GM18520 (cell line): ENCODE results near the gene CDS1.
"Not testable (repeated sequence)": the region's sequence is repeated elsewhere in the genome, so short reads cannot be mapped to it uniquely, and the experiment has no call there.

Experiments
- ATAC-seq: cut with Tn5 transposase; IDR thresholded peaks from one replicate; pipeline ENCODE4 v1.9.1; 2021; ENCODE audit not compliant: unreplicated experiment

Gene CDS1

GRCh38 chr4:84669201-84669600 lies 86.3 kb downstream of the CDS1 start:
- ATAC-seq, result no peak

GRCh38 chr4:84672177-84672576 lies 89.2 kb downstream of the CDS1 start:
- no peak for ATAC-seq

DNA sequence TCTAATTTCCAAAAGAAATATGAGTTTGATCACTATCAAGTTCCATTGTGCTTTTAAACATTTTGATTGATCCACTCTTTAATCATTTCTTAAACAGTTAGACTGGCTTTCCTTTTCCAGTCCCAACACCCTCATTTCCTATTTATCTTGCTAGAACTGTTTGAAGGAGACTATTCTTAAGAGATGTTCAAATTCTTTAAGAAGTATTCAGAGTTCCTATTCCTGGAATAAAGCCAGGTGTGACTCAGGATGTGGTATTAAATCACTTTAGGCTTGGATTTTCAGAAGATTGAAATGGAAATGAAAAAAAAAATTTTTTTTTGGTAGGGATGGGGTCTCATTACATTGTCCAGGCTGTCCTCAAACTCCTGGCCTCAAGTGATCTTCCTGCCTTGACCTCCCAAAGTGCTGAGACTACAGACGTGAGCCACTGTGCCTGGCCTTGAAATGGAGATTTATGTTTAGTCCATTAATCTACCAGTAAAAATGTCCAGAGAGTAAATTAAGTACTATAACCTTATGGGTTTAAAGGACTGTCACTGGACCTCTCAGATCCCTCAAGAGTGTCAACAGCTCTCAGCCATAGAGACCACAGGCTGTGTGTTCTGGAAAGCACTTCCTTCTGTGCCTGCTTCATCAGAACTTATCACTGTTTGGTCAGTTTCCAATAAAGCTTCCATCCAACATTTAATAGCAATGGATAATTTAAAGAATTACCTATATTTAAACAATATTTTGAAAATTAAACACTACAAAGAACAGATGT lies 90.7 kb downstream of the CDS1 start:
- ATAC-seq, result no peak

DNA sequence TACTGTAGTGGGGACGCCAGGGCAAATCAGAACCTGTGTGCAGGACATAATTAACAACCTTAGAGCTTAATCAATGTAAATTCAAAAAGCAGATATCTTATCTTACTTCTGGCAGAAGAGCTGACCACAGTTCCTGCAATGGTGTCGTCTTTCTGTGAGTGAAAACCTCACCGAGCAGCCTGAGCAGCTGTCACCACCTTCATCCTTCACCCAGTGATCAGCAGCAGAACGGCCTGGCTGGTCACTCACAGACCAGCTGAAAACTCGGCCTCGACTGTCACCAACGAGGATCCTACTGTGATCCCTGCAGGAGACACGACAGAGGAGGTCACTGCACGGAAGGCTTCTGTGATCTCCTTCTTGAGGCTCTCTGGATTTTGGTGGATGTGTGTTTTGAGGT lies 94.2 kb downstream of the CDS1 start:
- no peak for ATAC-seq

GRCh38 chr4:84677995-84678394 lies 95.1 kb downstream of the CDS1 start:
- ATAC-seq, result no peak

GRCh38 chr4:84678976-84679744 lies 96.2 kb downstream of the CDS1 start:
- no peak for ATAC-seq

- no peak for ATAC-seq
These were observed 98.0 kb downstream of the CDS1 start for GRCh38 chr4:84680956-84681355.

DNA sequence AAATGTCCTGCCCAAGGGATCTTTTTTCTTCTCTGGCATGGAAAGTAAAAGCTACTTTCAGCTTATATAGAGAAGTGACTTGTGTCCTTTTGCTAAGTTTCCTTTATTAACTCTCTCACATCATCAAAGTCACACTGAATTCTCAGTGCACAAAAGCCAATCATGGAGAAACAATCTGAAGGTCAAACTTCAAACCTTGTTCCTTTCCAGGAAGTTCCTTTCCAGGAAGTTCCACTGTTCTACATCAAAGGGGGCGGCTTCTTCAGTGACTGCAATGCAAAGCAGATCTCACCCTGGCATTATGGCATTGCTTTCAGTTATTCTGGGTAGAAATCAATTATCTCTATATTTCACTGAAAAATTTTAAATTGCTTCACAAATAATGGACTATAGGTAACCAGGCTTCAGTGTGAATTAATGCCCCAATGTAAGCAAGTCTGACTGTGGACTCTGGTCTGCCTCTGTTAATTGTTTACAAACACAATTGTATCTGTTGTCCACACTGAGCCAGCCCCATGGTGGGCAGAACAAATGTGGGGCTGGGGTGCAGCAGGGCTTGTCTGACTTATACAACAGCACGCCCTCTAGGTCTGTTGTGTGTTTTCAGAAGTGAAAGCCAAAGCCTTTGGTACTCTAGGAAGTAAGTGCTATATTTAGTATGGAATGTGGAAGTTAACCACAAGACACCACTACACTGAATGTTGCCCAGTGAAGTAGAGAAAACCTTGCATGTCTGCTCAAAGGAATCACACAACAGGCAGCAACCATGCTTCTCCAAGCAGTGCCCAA lies 98.8 kb downstream of the CDS1 start:
- no peak for ATAC-seq

- not testable (repeated sequence) for ATAC-seq
These were observed 99.7 kb downstream of the CDS1 start for GRCh38 chr4:84682661-84683060.

DNA sequence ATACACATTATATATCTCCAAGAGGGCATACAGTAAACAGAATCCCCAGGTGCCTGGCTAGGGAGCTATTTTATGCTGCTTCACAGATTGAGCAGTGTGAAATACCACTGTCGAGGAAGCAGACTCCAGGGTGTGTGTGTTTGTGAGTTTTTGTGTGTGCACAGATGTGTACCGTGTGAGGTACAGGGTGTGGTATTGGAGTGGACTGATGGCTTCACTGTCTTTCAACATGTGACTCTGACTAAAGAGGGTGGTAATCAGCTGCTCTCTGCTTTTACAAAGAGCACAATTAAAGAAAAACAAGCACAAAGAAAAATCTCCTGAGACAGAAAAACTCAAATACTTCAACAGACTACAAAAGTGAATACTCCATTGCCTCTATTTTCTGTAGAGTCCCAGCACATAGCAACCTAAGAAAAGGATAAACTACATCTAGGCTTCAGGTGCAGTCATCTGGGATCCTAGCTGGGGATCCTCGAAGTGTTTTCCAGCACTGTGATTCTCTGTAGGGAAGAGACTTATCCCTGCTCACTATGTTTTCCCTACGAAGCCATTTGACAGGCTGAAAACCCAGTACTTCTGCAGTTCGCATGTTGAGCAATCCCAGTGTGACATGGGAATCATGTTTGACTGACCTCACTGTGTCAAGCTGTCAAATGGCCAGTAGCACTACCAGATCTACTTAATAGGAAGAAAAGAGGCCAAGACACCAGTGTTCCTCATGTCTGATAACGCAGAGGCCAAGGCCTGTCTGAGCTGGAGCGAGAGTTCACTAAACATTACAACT lies 100.3 kb downstream of the CDS1 start:
- no peak for ATAC-seq

- ATAC-seq, result no peak
These were observed 101.4 kb downstream of the CDS1 start for GRCh38 chr4:84684361-84684760.

DNA sequence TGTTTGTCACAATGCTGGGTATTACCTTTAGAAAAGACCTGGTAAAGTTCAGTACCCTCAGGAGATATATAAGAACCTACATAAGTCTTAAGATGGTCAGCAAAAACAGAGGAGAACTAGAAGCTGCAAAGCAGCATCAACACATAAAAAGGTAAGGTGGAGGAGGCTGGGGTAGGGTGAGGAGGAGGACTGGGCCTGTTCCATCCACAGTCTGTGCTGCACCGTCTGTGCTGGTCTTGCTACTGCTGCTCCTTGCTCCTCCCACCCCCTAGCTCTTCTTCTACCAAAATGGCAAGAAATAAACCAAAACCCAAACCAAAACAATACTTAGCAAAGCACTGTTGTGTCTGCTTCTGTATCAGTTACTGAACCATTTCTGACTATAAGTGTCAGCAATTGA lies 102.2 kb downstream of the CDS1 start:
- ATAC-seq, result no peak

DNA sequence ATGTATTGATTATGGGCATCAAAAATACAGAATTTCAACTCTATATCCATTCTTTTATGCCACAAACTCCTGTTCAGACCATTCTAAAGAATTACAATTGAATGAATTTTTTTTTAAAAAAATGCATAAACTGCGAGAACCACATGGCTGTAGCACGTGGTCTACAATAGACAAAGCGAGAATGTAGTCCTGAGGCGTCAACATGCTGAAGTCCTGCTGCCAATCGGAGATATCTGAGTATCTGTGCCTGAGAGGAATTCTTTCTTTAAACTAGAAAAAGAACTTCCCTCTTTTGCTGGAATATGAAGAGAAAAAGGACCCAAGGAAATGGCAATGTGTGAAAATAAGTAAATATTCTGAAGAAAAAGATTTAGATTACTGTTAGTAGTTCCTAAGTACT lies 105.7 kb downstream of the CDS1 start:
- no peak for ATAC-seq

DNA sequence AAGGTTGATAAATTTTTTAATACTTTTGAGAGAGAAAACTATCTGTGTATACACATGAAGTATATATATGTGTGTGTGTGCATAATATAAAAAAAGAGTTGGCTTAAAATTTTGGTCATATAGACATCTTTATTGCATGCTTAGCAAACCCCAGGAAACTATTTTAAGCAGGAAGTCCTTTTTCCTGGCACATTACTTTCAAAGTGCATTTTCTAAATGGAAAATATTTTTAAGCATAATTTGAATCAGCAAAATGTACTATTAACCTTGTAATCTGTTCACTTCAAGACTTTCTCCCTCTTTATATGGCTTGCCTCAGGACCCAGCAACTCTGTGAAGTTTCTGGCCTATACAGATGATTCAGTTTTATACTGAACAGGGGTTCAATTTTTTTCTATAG lies 106.3 kb downstream of the CDS1 start:
- no peak for ATAC-seq

- no peak for ATAC-seq
These were observed 107.6 kb downstream of the CDS1 start for GRCh38 chr4:84690481-84690880.

- ATAC-seq, result no peak
These were observed 108.3 kb downstream of the CDS1 start for GRCh38 chr4:84691170-84691691.

- ATAC-seq, result no peak
These were observed 108.9 kb downstream of the CDS1 start for GRCh38 chr4:84691800-84692199.

GRCh38 chr4:84697159-84697558 lies 114.2 kb downstream of the CDS1 start:
- ATAC-seq, result no peak

DNA sequence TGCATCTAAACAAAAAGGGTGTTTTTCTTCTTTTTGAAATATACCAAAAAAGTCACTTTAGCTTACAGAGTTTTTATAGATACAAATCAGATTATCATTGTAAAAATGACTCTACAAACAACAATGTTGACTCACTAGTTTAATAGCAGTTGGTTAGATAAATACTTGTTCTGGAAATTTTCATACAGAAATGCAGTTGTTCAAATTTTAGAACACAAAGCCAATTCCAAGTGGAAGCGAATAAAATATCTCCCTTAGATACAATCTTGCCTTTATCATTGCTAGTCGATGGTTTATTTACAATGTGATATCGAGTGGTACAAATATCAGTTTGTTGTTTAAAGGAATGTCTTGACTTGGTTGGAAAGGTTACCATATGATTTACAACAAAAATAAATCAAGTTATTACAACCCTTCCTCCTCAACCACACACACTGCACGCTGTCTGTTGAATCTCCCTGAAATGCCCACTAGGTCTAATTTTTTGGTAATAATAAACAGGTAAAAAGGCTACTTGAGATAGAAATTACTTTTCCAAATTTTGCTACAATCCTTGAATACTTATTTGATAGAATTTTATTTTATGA lies 114.8 kb downstream of the CDS1 start:
- no peak for ATAC-seq

DNA sequence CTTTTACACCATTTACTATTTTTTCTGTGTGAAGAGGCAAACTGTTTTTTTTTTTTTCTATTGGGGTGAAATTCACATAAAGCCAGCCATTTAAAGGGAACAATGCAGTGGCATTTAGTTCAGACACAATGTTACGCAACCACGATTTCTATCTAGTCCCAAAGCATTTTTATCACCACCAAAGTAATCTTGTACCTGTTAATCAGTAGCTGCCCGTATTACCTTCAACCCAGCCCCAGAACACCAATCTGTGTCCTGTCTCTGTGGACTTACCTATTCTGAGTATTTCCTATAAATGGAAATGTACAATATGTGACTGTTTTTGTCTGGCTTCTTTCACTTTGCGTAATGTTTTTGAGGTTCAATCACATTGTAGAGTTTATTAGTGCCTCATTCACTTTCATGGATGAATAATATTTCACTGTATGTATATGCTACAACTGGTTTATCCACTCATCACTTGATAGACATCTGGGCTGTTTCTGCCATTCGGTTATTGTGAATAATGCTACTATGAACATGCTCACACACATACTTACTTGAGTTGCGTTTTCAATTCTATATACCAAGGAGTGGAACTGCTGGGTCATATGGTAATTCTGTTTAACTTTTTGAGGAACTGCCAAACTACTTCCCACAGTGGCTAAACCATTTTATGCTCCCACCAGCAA lies 116.2 kb downstream of the CDS1 start:
- no peak for ATAC-seq
